ENCODE results near the gene OST4.

DNA sequence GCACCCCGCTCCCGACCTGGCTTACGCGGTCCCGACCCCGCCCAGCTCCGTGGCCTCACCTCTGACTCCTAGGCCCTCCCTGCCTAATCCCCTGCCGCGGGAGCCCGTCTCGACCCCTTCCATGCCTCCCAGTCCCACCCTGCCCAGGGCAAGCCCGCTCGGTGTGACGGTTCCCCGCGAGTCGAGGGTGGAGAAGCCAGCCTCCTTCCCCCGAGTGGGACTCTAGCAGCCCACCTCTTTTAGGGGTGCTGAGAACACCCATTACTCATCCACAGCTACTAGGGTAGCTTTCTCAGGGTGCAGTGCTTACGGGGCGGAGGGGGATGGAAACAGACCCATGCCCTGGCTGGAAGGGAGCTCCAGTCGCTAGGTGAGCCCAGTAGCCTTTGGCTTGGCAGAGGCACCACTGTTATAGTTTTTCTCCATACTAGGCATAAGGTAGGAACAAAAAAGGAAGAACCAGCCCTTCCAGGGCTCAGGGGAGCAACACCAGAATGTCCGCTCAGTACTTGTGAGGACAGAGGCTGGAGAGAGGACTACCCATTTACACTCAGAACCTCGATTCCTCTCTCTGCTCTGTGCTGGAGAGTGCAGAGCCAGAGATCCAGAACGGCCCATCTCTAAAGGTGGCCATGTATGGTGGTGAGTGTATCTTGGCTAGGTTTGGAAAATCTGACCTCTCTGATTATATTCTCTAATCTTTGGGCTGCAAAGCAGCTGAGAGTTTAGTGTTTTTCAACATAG, 19.4 kb downstream of the OST4 start:
- TF ChIP-seq, protein P1, sequence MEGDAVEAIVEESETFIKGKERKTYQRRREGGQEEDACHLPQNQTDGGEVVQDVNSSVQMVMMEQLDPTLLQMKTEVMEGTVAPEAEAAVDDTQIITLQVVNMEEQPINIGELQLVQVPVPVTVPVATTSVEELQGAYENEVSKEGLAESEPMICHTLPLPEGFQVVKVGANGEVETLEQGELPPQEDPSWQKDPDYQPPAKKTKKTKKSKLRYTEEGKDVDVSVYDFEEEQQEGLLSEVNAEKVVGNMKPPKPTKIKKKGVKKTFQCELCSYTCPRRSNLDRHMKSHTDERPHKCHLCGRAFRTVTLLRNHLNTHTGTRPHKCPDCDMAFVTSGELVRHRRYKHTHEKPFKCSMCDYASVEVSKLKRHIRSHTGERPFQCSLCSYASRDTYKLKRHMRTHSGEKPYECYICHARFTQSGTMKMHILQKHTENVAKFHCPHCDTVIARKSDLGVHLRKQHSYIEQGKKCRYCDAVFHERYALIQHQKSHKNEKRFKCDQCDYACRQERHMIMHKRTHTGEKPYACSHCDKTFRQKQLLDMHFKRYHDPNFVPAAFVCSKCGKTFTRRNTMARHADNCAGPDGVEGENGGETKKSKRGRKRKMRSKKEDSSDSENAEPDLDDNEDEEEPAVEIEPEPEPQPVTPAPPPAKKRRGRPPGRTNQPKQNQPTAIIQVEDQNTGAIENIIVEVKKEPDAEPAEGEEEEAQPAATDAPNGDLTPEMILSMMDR (optimal IDR thresholded peaks at IDR 0.05 in 1 of 3, IDR thresholded peaks at IDR 0.05 in 1 of 3, conservative IDR thresholded peaks at IDR 0.05 in 1 of 3; ENCODE audit: extremely low read depth in 1 of 3, insufficient read depth in 2 of 3, low read length in 3 of 3) = no peak
- TF ChIP-seq EZH2 (IDR thresholded peaks at IDR 0.05; ENCODE audit: low read length) = no peak
